GM23338 (cell line): ENCODE results near the gene SETDB2. TPM values are rescaled to one million over a fixed set of nuclear protein-coding genes. Genes with fewer than 3 reads are reported as not detected.

ENCODE experiments used
- ATAC-seq: fragments of 200-7000 bp; cut with Tn5 transposase; 3 replicates; pipeline ENCODE4 v1.9.1; 2020
- DNase-seq: peaks from one replicate; pipeline ENCODE4 v3.0.0-alpha.2; 2015; ENCODE audit warnings: low spot score
- H2AFZ ChIP-seq: fragments of 200-600 bp; sonication (generic); 2 replicates; pipeline ENCODE4 v1.8.0; 2016; ENCODE audit warnings: antibody characterized with exemption, mild to moderate bottlenecking, moderate library complexity
- H3F3A ChIP-seq: fragments of 200-600 bp; sonication (generic); replicated peaks from 2 replicates; pipeline ENCODE4 v1.8.0; 2017; ENCODE audit warnings: antibody characterized with exemption, mixed run types, low read depth
- H3K27ac ChIP-seq: fragments of 200-600 bp; sonication (generic); 2 replicates; pipeline ENCODE4 v1.6.1; 2016; ENCODE audit warnings: low read depth
- H3K27me3 ChIP-seq: fragments of 200-600 bp; sonication (generic); 2 replicates; pipeline ENCODE4 v1.8.0; 2016; ENCODE audit warnings: mild to moderate bottlenecking, mixed run types, moderate library complexity; ENCODE audit not compliant: insufficient read depth
- H3K36me3 ChIP-seq: fragments of 200-600 bp; sonication (generic); 2 replicates; pipeline ENCODE4 v1.8.0; 2016; ENCODE audit warnings: mild to moderate bottlenecking; ENCODE audit not compliant: insufficient read depth
- H3K4me1 ChIP-seq: fragments of 200-600 bp; sonication (generic); 2 replicates; pipeline ENCODE4 v1.8.0; 2016; ENCODE audit warnings: mild to moderate bottlenecking, moderate library complexity; ENCODE audit not compliant: insufficient read depth
- H3K4me2 ChIP-seq: fragments of 200-600 bp; sonication (generic); 2 replicates; pipeline ENCODE4 v1.7.1; 2017; ENCODE audit warnings: mixed run types
- H3K4me3 ChIP-seq: fragments of 200-600 bp; sonication (generic); 2 replicates; pipeline ENCODE4 v1.6.1; 2016; ENCODE audit warnings: mixed run types
- H3K79me2 ChIP-seq: fragments of 200-600 bp; sonication (generic); replicated peaks from 2 replicates; pipeline ENCODE4 v1.8.0; 2017; ENCODE audit warnings: mild to moderate bottlenecking; ENCODE audit not compliant: insufficient read depth
- H3K9me2 ChIP-seq: fragments of 200-600 bp; sonication (generic); 2 replicates; pipeline ENCODE4 v1.8.0; 2017; ENCODE audit not compliant: insufficient read depth
- H4K20me1 ChIP-seq: fragments of 200-600 bp; sonication (generic); replicated peaks from 2 replicates; pipeline ENCODE4 v1.8.0; 2017; ENCODE audit warnings: mild to moderate bottlenecking; ENCODE audit not compliant: insufficient read depth
- H3K27ac Mint-ChIP-seq: 2 replicates; pipeline ENCODE4 v1.8.0; 2020; ENCODE audit warnings: inconsistent platforms, mild to moderate bottlenecking, moderate library complexity, mixed read lengths
- H3K27me3 Mint-ChIP-seq: 3 replicates; pipeline ENCODE4 v1.8.0; 2022; ENCODE audit warnings: low read depth, mild to moderate bottlenecking, moderate library complexity, mixed read lengths, inconsistent platforms; ENCODE audit not compliant: insufficient read depth, poor library complexity
- H3K36me3 Mint-ChIP-seq: 3 replicates; pipeline ENCODE4 v1.8.0; 2021; ENCODE audit warnings: low read depth, mild to moderate bottlenecking, inconsistent platforms, moderate library complexity, mixed read lengths
- H3K4me1 Mint-ChIP-seq: 3 replicates; pipeline ENCODE4 v1.8.0; 2020; ENCODE audit warnings: mild to moderate bottlenecking, inconsistent platforms, mixed read lengths
- H3K4me3 Mint-ChIP-seq: 3 replicates; pipeline ENCODE4 v1.8.0; 2021; ENCODE audit warnings: moderate library complexity, mild to moderate bottlenecking, inconsistent platforms, mixed read lengths
- H3K9me3 Mint-ChIP-seq: 3 replicates; pipeline ENCODE4 v1.8.0; 2020; ENCODE audit warnings: moderate library complexity, mild to moderate bottlenecking, inconsistent platforms, mixed read lengths
- CREB1 ChIP-seq: fragments of 250-450 bp; sonication (Bioruptor Pico); IDR thresholded peaks from 2 replicates; pipeline ENCODE4 v1.5.0; 2020; ENCODE audit warnings: low read depth, mild to moderate bottlenecking, moderate library complexity
- EZH2 ChIP-seq: fragments of 200-600 bp; sonication (generic); IDR thresholded peaks from one replicate; pipeline ENCODE4 v1.8.0; 2017; ENCODE audit warnings: antibody characterized with exemption, mild to moderate bottlenecking, low read depth; ENCODE audit not compliant: unreplicated experiment
- EZH2phosphoT487 ChIP-seq: fragments of 200-600 bp; sonication (generic); IDR thresholded peaks from one replicate; pipeline ENCODE4 v1.8.1; 2018; ENCODE audit warnings: antibody characterized with exemption; ENCODE audit not compliant: unreplicated experiment
- JUNB ChIP-seq: IDR thresholded peaks from one replicate; pipeline ENCODE4 v1.6.1; 2016; ENCODE audit warnings: antibody characterized with exemption; ENCODE audit not compliant: unreplicated experiment
- NANOG ChIP-seq: IDR thresholded peaks from 2 replicates; pipeline ENCODE4 v1.6.1; 2016; ENCODE audit warnings: antibody characterized with exemption, borderline replicate concordance
- STAT1 ChIP-seq: IDR thresholded peaks from one replicate; pipeline ENCODE4 v1.6.1; 2016; ENCODE audit warnings: antibody characterized with exemption; ENCODE audit not compliant: unreplicated experiment
- ZNF114 ChIP-seq: fragments of 250-450 bp; sonication (Bioruptor Pico); IDR thresholded peaks from 2 replicates; pipeline ENCODE4 v1.5.0; 2020; ENCODE audit warnings: mild to moderate bottlenecking, moderate library complexity
- ZNF331 ChIP-seq: fragments of 250-450 bp; sonication (Bioruptor Pico); IDR thresholded peaks from 2 replicates; pipeline ENCODE4 v1.5.0; 2020; ENCODE audit warnings: low read depth, mild to moderate bottlenecking, moderate library complexity
- polyA plus RNA-seq: library from polyadenylated mRNA; unstranded; fragments of >200 nt; fragmentation: Nextera tagmentation; extraction: Ambion mirVana; gene quantifications from 2 replicates; pipeline ENCODE4 v1.2.1, GENCODE V29; 2016
- total RNA-seq: library from RNA; depleted of rRNA; stranded (reverse); fragments of >200 nt; shearing (Covaris generic); gene quantifications from 2 replicates; pipeline ENCODE4 v1.2.3, GENCODE V29; 2014
- TF ChIP-seq, protein P1 (sequence below): IDR thresholded peaks from one replicate; pipeline ENCODE4 v1.6.1; 2018; ENCODE audit warnings: antibody characterized with exemption; ENCODE audit not compliant: unreplicated experiment
- TF ChIP-seq, protein P2 (sequence below): fragments of 250-450 bp; sonication (Bioruptor Pico); IDR thresholded peaks from 2 replicates; pipeline ENCODE4 v1.5.0; 2020; ENCODE audit warnings: mild to moderate bottlenecking, moderate library complexity
- TF ChIP-seq, protein P3 (sequence below): IDR thresholded peaks from 2 replicates; pipeline ENCODE4 v1.6.1; 2016; ENCODE audit warnings: antibody characterized with exemption

Gene SETDB2
- total and polyA plus RNA-seq, 2 experiments from 2014 or later = 4.6 to 5.8 TPM

DNA sequence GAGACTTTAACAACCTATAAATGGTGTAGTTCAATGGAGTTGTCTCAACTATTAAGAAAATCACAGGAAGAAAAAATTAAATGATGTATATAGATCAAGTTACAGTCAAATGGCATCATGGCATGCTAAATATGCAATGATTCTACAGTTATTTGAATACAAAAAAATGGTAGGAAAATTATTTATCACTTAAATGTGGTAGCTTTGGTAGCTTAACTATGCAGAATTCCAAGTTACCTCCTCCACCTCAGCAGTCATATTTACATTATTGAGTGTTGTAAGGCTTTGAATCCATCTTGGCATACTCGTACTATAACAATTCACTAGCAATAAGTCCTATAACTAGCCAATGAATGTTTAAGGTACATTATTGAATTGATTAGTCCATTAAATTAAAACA is 37.0 kb upstream of the SETDB2 start:
- Mint-ChIP-seq H3K4me3 (no peak overlapping the region), H3K27ac (no peak overlapping the region), H3K4me1 (no peaks in the 10 kb centered on the region), H3K9me3 (no peaks in the 10 kb centered on the region; the same call in 2 of the 3 replicates), H3K36me3 (no peaks in the 10 kb centered on the region), H3K27me3 (peaks cover 41% of the 10 kb centered on the region)
- H3K79me2 ChIP-seq = no peaks in the 10 kb centered on the region
- H3K9me2 ChIP-seq = no peaks in the 10 kb centered on the region
- H3F3A ChIP-seq = no peaks in the 10 kb centered on the region
- no peak overlapping the region for H3K4me3 ChIP-seq
- H3K27ac ChIP-seq = no peak overlapping the region
- TF ChIP-seq ZNF331 (CRISPR knock-in tag) = no peak
- peaks cover 44% of the 10 kb centered on the region for H3K27me3 ChIP-seq
- no peak overlapping the region for H2AFZ ChIP-seq
- no peaks in the 10 kb centered on the region for H4K20me1 ChIP-seq
- no peak for DNase-seq
- peaks cover 2% of the 10 kb centered on the region for H3K4me1 ChIP-seq
- no peaks in the 10 kb centered on the region for H3K36me3 ChIP-seq
- no peak overlapping the region for H3K4me2 ChIP-seq
- ATAC-seq = no peak

DNA sequence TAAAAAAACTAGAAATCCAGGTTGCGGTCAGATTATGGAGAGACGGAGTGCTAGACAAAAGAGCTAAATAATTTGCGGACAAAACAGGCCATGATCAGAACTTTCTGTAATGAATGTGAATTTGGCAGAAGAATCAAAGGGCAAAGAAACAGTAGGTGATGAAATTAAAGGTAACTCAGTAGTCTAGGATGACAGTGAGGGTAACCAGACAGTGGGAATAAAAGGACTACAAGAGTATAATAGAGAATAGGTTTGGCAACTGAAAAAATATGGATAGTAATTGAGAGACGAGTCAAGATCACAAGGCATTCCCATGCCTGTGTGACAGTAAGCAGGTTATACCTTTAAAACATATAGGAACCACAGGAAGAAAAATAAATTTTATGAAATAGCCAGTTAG is 36.1 kb upstream of the SETDB2 start:
- ATAC-seq (no peak), DNase-seq (no peak)
- Histone ChIP-seq H3K36me3 (no peaks in the 10 kb centered on the region), H3K4me3 (no peak overlapping the region), H3K27ac (no peak overlapping the region), H3K27me3 (peaks cover 53% of the 10 kb centered on the region), H3K4me1 (peaks cover 11% of the 10 kb centered on the region), H4K20me1 (no peaks in the 10 kb centered on the region), H2AFZ (no peak overlapping the region), H3K79me2 (no peaks in the 10 kb centered on the region), H3F3A (no peaks in the 10 kb centered on the region), H3K4me2 (no peak overlapping the region), H3K9me2 (no peaks in the 10 kb centered on the region)
- peaks cover 6% of the 10 kb centered on the region for H3K4me1 Mint-ChIP-seq
- no peaks in the 10 kb centered on the region for H3K36me3 Mint-ChIP-seq
- H3K27me3 Mint-ChIP-seq = peaks cover 48% of the 10 kb centered on the region
- H3K9me3 Mint-ChIP-seq = no peaks in the 10 kb centered on the region; the same call in 2 of the 3 replicates
- no peak overlapping the region for H3K4me3 Mint-ChIP-seq
- H3K27ac Mint-ChIP-seq = no peak overlapping the region
- TF ChIP-seq ZNF114 (CRISPR knock-in tag) (no peak), CREB1 (CRISPR knock-in tag) (no peak), STAT1 (no peak), ZNF331 (CRISPR knock-in tag) (no peak), EZH2 (no peak), JUNB (no peak), NANOG (no peak), EZH2phosphoT487 (no peak)
- TF ChIP-seq, protein P1, sequence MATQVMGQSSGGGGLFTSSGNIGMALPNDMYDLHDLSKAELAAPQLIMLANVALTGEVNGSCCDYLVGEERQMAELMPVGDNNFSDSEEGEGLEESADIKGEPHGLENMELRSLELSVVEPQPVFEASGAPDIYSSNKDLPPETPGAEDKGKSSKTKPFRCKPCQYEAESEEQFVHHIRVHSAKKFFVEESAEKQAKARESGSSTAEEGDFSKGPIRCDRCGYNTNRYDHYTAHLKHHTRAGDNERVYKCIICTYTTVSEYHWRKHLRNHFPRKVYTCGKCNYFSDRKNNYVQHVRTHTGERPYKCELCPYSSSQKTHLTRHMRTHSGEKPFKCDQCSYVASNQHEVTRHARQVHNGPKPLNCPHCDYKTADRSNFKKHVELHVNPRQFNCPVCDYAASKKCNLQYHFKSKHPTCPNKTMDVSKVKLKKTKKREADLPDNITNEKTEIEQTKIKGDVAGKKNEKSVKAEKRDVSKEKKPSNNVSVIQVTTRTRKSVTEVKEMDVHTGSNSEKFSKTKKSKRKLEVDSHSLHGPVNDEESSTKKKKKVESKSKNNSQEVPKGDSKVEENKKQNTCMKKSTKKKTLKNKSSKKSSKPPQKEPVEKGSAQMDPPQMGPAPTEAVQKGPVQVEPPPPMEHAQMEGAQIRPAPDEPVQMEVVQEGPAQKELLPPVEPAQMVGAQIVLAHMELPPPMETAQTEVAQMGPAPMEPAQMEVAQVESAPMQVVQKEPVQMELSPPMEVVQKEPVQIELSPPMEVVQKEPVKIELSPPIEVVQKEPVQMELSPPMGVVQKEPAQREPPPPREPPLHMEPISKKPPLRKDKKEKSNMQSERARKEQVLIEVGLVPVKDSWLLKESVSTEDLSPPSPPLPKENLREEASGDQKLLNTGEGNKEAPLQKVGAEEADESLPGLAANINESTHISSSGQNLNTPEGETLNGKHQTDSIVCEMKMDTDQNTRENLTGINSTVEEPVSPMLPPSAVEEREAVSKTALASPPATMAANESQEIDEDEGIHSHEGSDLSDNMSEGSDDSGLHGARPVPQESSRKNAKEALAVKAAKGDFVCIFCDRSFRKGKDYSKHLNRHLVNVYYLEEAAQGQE = no peak
- TF ChIP-seq, protein P2, sequence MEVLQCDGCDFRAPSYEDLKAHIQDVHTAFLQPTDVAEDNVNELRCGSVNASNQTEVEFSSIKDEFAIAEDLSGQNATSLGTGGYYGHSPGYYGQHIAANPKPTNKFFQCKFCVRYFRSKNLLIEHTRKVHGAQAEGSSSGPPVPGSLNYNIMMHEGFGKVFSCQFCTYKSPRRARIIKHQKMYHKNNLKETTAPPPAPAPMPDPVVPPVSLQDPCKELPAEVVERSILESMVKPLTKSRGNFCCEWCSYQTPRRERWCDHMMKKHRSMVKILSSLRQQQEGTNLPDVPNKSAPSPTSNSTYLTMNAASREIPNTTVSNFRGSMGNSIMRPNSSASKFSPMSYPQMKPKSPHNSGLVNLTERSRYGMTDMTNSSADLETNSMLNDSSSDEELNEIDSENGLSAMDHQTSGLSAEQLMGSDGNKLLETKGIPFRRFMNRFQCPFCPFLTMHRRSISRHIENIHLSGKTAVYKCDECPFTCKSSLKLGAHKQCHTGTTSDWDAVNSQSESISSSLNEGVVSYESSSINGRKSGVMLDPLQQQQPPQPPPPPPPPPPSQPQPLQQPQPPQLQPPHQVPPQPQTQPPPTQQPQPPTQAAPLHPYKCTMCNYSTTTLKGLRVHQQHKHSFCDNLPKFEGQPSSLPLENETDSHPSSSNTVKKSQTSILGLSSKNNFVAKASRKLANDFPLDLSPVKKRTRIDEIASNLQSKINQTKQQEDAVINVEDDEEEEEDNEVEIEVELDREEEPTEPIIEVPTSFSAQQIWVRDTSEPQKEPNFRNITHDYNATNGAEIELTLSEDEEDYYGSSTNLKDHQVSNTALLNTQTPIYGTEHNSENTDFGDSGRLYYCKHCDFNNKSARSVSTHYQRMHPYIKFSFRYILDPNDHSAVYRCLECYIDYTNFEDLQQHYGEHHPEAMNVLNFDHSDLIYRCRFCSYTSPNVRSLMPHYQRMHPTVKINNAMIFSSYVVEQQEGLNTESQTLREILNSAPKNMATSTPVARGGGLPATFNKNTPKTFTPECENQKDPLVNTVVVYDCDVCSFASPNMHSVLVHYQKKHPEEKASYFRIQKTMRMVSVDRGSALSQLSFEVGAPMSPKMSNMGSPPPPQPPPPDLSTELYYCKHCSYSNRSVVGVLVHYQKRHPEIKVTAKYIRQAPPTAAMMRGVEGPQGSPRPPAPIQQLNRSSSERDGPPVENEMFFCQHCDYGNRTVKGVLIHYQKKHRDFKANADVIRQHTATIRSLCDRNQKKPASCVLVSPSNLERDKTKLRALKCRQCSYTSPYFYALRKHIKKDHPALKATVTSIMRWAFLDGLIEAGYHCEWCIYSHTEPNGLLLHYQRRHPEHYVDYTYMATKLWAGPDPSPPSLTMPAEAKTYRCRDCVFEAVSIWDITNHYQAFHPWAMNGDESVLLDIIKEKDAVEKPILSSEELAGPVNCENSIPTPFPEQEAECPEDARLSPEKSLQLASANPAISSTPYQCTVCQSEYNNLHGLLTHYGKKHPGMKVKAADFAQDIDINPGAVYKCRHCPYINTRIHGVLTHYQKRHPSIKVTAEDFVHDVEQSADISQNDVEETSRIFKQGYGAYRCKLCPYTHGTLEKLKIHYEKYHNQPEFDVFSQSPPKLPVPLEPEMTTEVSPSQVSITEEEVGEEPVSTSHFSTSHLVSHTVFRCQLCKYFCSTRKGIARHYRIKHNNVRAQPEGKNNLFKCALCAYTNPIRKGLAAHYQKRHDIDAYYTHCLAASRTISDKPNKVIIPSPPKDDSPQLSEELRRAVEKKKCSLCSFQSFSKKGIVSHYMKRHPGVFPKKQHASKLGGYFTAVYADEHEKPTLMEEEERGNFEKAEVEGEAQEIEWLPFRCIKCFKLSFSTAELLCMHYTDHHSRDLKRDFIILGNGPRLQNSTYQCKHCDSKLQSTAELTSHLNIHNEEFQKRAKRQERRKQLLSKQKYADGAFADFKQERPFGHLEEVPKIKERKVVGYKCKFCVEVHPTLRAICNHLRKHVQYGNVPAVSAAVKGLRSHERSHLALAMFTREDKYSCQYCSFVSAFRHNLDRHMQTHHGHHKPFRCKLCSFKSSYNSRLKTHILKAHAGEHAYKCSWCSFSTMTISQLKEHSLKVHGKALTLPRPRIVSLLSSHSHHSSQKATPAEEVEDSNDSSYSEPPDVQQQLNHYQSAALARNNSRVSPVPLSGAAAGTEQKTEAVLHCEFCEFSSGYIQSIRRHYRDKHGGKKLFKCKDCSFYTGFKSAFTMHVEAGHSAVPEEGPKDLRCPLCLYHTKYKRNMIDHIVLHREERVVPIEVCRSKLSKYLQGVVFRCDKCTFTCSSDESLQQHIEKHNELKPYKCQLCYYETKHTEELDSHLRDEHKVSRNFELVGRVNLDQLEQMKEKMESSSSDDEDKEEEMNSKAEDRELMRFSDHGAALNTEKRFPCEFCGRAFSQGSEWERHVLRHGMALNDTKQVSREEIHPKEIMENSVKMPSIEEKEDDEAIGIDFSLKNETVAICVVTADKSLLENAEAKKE (CRISPR knock-in tag) = no peak
- TF ChIP-seq, protein P3, sequence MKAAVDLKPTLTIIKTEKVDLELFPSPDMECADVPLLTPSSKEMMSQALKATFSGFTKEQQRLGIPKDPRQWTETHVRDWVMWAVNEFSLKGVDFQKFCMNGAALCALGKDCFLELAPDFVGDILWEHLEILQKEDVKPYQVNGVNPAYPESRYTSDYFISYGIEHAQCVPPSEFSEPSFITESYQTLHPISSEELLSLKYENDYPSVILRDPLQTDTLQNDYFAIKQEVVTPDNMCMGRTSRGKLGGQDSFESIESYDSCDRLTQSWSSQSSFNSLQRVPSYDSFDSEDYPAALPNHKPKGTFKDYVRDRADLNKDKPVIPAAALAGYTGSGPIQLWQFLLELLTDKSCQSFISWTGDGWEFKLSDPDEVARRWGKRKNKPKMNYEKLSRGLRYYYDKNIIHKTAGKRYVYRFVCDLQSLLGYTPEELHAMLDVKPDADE = no peak
